BLaER1 treated with 17β-estradiol and CSF1 and Interleukin-3, amounts not matched to agents 10 nM and 100 nM (cell line): Measurements from ENCODE around the gene FAM107B.

Experiments used
- H3K27ac ChIP-seq, 11 experiments: shearing (Covaris generic); formaldehyde crosslinking; 2 replicates each; pipeline ENCODE4 v1.8.1; 2022
- H3K27me3 ChIP-seq, 11 experiments: shearing (Covaris generic); formaldehyde crosslinking; 2 replicates each; pipeline ENCODE4 v1.8.1; 2022
- H3K36me3 ChIP-seq, 11 experiments: shearing (Covaris generic); formaldehyde crosslinking; 2 replicates each; pipeline ENCODE4 v1.8.1; 2022
- H3K4me1 ChIP-seq, 10 experiments: shearing (Covaris generic); formaldehyde crosslinking; 2 replicates each; pipeline ENCODE4 v1.8.1; 2022
- H3K4me2 ChIP-seq, 11 experiments: shearing (Covaris generic); formaldehyde crosslinking; 2 replicates each; pipeline ENCODE4 v1.8.1; 2022
- H3K4me3 ChIP-seq, 10 experiments: shearing (Covaris generic); formaldehyde crosslinking; 2 replicates each; pipeline ENCODE4 v1.8.1; 2022
- H3K9ac ChIP-seq, 11 experiments: shearing (Covaris generic); formaldehyde crosslinking; 2 replicates each; pipeline ENCODE4 v1.8.1; 2022
- H3K9me3 ChIP-seq, 11 experiments: shearing (Covaris generic); formaldehyde crosslinking; replicated peaks in 1 of 11; 2 replicates each; pipeline ENCODE4 v1.8.1; 2022
- H4K20me1 ChIP-seq, 11 experiments: shearing (Covaris generic); formaldehyde crosslinking; 2 replicates each; pipeline ENCODE4 v1.8.1; 2022
- Cebpa-rat ChIP-seq, 11 experiments: shearing (Covaris generic); IDR thresholded peaks; 2 replicates each; pipeline ENCODE4 v1.8.1; 2022

Gene FAM107B

GRCh38 chr10:14474656-14475055 lies 300.0 kb downstream of the FAM107B start:
- Histone ChIP-seq H3K4me3 (no peak overlapping the region), H4K20me1 (no peaks in the 10 kb centered on the region), H3K4me2 (peak overlapping the region in 2 of 11 experiments; percentile 47 to 59; a peak in 4 of 22 replicates), H3K36me3 (no peaks in the 10 kb centered on the region), H3K9ac (no peak overlapping the region), H3K27ac (no peak overlapping the region), H3K27me3 (peaks cover 0 to 30% (median 20%) of the 10 kb centered on the region in 11 experiments; a peak in 19 of 22 replicates), H3K9me3 (peaks cover 0 to 12% (median 8%) of the 10 kb centered on the region in 11 experiments; a peak in 11 of 22 replicates), H3K4me1 (peaks cover 0 to 10% (median 0%) of the 10 kb centered on the region in 10 experiments; a peak in 6 of 20 replicates)
- no peak for TF ChIP-seq Cebpa-rat (IDR thresholded peaks at IDR 0.05)

GRCh38 chr10:14470920-14471319 lies 303.8 kb downstream of the FAM107B start:
- H3K27me3 ChIP-seq: peaks cover 0 to 10% (median 5%) of the 10 kb centered on the region in 11 experiments; a peak in 17 of 22 replicates
- no peak overlapping the region for H3K27ac ChIP-seq
- no peaks in the 10 kb centered on the region for H4K20me1 ChIP-seq

GRCh38 chr10:14468726-14469125 lies 306.0 kb downstream of the FAM107B start:
- no peaks in the 10 kb centered on the region for H4K20me1 ChIP-seq
- H3K9ac ChIP-seq: no peak overlapping the region
- H3K27me3 ChIP-seq: no peaks in the 10 kb centered on the region
- H3K27ac ChIP-seq: no peak overlapping the region
- H3K4me2 ChIP-seq: no peak overlapping the region
- peaks cover 10 to 27% (median 20%) of the 10 kb centered on the region in 11 experiments for H3K9me3 ChIP-seq
- no peaks in the 10 kb centered on the region for H3K4me1 ChIP-seq
- no peaks in the 10 kb centered on the region for H3K36me3 ChIP-seq
- no peak overlapping the region for H3K4me3 ChIP-seq
- no peak for TF ChIP-seq Cebpa-rat (IDR thresholded peaks at IDR 0.05)

More at GRCh38 chr10:14470920-14471319, 303.8 kb downstream of the FAM107B start:
- peaks cover 0 to 13% (median 9%) of the 10 kb centered on the region in 11 experiments; a peak in 11 of 22 replicates for H3K9me3 ChIP-seq
- no peak overlapping the region for H3K4me2 ChIP-seq
- H3K9ac ChIP-seq: no peak overlapping the region
- TF ChIP-seq Cebpa-rat (IDR thresholded peaks at IDR 0.05): no peak
- H3K36me3 ChIP-seq: no peaks in the 10 kb centered on the region
- peaks cover 0 to 10% (median 0%) of the 10 kb centered on the region in 10 experiments; a peak in 6 of 20 replicates for H3K4me1 ChIP-seq
- no peak overlapping the region for H3K4me3 ChIP-seq
